ENCODE data around the gene MOXD1. TPM values are rescaled to one million over a fixed set of nuclear protein-coding genes. Genes with fewer than 3 reads are reported as not detected.

Gene MOXD1
- total RNA-seq, 2 donors from 2014 or later = 4.0 to 5.5 TPM

- Histone ChIP-seq H3K27me3 (replicated peaks; ENCODE audit: insufficient read depth) (no peaks in the 10 kb centered on the region), H3K4me3 (peak overlapping the region; percentile 51), H3K36me3 (no peaks in the 10 kb centered on the region), H3K9me3 (no peaks in the 10 kb centered on the region), H3K4me1 (replicated peaks) (no peaks in the 10 kb centered on the region), H3K27ac (no peak overlapping the region)
- WGBS = 22% methylated on average over 32 of the region's 35 CpGs
- intact Hi-C loops (cut with DNase I) = no loop called here
- TF ChIP-seq, protein P1, sequence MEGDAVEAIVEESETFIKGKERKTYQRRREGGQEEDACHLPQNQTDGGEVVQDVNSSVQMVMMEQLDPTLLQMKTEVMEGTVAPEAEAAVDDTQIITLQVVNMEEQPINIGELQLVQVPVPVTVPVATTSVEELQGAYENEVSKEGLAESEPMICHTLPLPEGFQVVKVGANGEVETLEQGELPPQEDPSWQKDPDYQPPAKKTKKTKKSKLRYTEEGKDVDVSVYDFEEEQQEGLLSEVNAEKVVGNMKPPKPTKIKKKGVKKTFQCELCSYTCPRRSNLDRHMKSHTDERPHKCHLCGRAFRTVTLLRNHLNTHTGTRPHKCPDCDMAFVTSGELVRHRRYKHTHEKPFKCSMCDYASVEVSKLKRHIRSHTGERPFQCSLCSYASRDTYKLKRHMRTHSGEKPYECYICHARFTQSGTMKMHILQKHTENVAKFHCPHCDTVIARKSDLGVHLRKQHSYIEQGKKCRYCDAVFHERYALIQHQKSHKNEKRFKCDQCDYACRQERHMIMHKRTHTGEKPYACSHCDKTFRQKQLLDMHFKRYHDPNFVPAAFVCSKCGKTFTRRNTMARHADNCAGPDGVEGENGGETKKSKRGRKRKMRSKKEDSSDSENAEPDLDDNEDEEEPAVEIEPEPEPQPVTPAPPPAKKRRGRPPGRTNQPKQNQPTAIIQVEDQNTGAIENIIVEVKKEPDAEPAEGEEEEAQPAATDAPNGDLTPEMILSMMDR (IDR thresholded peaks at IDR 0.05) = peak in 1 of 4 experiments; percentile 2
- TF ChIP-seq POLR2AphosphoS5 (IDR thresholded peaks at IDR 0.05) (no peak), POLR2A (IDR thresholded peaks at IDR 0.05) (no peak)
- DNase-seq (ENCODE audit: low spot score) = no peak
Observed at GRCh38 chr6:132401618-132402285, 477 bp upstream of the MOXD1 start.

DNA sequence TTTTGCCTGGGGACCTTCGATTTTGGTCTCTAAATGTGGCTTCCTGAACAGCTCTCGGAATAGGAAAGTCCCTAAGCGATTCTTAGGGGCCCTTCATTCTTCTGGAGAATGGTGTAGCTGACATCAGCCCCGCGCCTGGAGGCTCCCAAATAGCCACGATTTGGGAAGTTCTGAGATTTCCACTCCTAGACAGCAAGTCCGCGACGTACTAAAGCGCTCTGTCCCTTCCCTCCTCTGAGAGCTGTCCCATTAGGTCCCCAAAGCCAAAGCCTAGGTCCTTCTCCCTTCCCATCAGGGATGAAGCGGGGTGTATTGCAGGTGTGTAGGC lies 756 bp downstream of the MOXD1 start:
- Histone ChIP-seq H3K9me3 (no peaks in the 10 kb centered on the region), H3K4me3 (peak overlapping the region; percentile 51), H3K27me3 (replicated peaks; ENCODE audit: insufficient read depth) (no peaks in the 10 kb centered on the region), H3K4me1 (replicated peaks) (no peaks in the 10 kb centered on the region), H3K27ac (peak overlapping the region; percentile 43 to 63), H3K36me3 (no peaks in the 10 kb centered on the region)
- 3% methylated on average over 11 of the region's 11 CpGs for WGBS
- intact Hi-C loops (cut with DNase I) = no loop called here
- no peak for DNase-seq (ENCODE audit: low spot score)
- TF ChIP-seq, protein P1 (IDR thresholded peaks at IDR 0.05) = no peak
- no peak for TF ChIP-seq POLR2A (IDR thresholded peaks at IDR 0.05)
- no peak for TF ChIP-seq POLR2AphosphoS5 (IDR thresholded peaks at IDR 0.05)

DNA sequence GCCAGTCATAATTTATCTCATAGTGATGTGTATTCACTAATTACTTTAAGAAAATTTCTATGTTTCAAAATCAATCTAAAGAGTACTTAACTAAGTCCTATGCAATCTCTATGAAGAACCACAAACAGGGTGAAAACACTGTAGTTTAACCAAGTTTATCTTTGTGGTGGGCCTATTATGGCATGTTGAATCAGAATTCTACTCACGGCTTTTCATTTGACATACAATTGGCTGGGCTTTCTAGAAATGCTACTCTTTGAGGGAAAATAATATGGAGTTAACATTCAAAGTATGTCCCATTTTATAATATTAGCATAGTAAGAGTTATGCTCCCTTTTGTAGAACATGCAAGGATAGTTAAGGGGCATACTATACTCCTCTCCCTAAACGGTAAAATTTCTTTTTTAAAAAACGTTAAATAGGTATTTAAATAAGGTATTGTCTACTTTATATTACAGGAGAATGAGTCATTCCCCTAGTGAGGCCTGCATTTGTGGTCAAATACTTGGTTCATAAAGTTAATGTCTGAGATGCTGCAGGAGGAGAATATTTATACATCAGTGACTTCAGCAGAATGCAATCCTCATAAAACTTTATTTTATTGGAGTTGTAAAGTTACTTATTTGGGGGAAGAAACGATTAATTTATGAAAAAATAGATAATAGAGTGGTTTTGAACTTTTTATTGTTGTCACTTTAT lies 1.8 kb downstream of the MOXD1 start:
- Histone ChIP-seq H3K36me3 (no peaks in the 10 kb centered on the region), H3K4me3 (no peak overlapping the region), H3K27me3 (replicated peaks; ENCODE audit: insufficient read depth) (no peaks in the 10 kb centered on the region), H3K27ac (no peak overlapping the region), H3K4me1 (replicated peaks) (no peaks in the 10 kb centered on the region), H3K9me3 (no peaks in the 10 kb centered on the region)
- TF ChIP-seq POLR2A (IDR thresholded peaks at IDR 0.05) = no peak
- TF ChIP-seq, protein P1 (IDR thresholded peaks at IDR 0.05) = no peak
- TF ChIP-seq POLR2AphosphoS5 (IDR thresholded peaks at IDR 0.05) = no peak
- intact Hi-C loops (cut with DNase I) = no loop called here
- DNase-seq (ENCODE audit: low spot score) = no peak
- 20% methylated on average over 4 of the region's 4 CpGs for WGBS

- H3K4me3 ChIP-seq = no peak overlapping the region
- no peak for DNase-seq (ENCODE audit: low spot score)
- no peaks in the 10 kb centered on the region for H3K27me3 ChIP-seq (replicated peaks; ENCODE audit: insufficient read depth)
- intact Hi-C loops (cut with DNase I) = no loop called here
- H3K27ac ChIP-seq = no peak overlapping the region
- no peaks in the 10 kb centered on the region for H3K4me1 ChIP-seq (replicated peaks)
- no peaks in the 10 kb centered on the region for H3K9me3 ChIP-seq
- no peaks in the 10 kb centered on the region for H3K36me3 ChIP-seq
- no peak for TF ChIP-seq POLR2AphosphoS5 (IDR thresholded peaks at IDR 0.05)
- no peak for TF ChIP-seq POLR2A (IDR thresholded peaks at IDR 0.05)
- TF ChIP-seq, protein P1 (IDR thresholded peaks at IDR 0.05) = no peak
- WGBS = 89% methylated on average over 2 of the region's 2 CpGs
Observed at GRCh38 chr6:132395015-132395597, 6.2 kb downstream of the MOXD1 start.

All from prostate gland (tissue), 2 donors.